GM18511 (cell line): ENCODE measurements around the gene OBSL1.

Source experiments
- ATAC-seq: cut with Tn5 transposase; IDR thresholded peaks from one replicate; pipeline ENCODE4 v1.9.1; 2021; ENCODE audit warnings: mild to moderate bottlenecking, moderate library complexity; ENCODE audit not compliant: unreplicated experiment

OBSL1 gene

DNA sequence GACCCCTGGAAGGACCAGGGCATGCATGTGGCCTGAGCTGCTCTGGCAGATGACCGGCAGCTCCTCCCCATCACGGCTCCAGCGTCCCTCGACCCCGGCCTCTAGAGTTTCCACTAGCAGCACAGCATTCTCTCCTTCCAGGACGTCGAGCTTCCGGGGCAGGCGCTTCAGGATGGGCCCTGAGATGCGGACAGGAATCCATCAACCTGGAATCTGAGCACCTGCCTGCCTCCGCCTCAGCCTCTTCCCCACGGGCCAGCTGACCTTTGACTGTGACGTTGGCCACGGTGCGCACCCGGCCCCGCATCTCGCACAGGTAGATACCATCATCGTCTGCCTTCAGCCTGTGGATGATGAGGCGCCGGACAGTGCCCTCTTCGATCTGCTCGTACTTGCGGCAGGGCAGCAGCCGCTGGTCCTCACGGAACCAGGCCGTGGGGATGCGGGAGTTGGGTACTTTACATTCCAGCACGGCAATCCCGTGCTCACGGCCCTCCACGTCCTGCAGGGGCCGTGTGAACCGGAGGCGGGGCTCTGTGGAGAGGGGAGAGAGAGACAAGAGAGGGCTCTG lies 3.5 kb downstream of the OBSL1 start:
- ATAC-seq = no peak

DNA sequence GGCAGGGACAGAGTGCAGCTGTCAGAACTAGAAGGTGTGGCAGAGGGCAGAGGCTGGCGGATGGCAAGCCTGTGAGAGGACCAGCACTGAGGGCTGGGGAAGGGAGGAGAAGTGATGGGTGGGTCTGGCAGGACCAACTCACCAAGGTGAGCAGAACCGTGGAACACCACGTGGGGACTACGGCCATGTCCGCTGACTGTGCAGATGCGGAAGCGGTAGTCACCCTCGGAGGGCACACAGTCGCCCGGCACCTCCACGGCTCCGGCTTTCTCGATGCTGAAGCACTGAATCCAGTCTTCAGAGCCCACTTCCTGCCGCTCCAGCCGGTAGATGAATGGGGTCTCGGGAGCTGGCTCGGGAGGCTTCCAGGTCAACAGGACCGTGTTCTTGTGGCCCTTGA lies 4.2 kb downstream of the OBSL1 start:
- no peak for ATAC-seq

DNA sequence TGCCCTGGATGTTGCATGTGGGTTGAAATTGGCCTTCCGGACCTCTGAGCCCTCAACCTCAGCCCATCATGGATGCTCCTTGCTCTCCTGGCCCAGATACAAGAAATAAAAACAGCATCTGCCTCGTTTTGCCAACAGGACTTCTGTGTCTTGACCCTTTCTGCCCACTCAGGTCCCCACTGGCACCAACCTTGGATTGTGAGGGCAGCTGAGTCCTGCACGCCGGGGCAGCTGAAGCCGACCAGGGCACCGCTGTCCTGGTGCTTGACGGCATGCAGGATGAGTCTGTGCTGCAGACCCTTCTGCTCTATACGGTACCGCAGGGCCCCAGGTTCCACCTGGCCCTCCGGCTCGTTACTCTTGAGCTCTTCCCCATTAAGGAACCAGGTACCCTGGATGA lies 4.7 kb downstream of the OBSL1 start:
- no peak for ATAC-seq

DNA sequence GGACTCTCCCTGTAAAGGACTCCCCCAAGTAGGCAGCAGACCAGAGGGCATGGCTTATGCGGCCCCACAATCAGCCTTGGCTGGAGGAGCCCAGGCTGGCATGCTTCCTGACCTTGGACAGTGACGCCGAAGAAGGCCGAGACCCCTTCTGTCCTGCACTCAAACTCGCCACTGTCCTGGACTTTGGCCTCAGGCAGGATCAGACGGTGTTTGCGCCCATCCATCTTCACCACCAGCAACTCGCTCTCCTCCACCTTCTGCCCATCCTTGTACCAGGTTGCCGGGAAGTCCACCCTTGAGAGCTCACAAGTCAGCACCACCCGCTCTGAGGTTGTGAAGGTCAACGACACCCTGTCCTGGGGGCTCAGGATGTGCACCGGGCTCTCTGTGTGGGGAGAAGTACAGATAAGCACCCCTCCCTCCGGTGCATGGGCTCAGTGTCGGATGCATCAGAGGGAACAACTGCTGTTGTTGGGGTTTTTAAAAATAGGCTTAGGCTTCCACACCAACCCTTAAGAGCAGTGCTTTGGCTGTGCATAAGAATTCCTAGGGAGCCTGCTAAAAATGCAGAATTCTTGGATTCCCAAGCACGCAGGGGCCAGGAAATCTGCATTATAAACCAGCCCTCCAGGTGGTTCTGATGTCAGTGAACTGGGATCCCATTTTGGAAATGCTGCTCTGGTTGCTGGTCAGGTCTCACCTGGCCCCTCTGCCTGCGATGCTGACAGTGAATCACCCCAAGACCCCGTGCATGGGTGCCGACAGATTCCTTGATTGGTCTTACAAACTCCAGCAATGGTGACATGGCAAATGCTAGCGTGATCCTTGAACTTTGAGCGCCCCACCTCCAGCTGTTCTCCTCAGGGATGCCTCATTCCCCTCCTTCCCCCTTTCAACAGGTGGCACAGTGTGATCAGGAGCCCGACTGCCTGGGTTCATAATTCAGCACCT lies 5.9 kb downstream of the OBSL1 start:
- no peak for ATAC-seq

DNA sequence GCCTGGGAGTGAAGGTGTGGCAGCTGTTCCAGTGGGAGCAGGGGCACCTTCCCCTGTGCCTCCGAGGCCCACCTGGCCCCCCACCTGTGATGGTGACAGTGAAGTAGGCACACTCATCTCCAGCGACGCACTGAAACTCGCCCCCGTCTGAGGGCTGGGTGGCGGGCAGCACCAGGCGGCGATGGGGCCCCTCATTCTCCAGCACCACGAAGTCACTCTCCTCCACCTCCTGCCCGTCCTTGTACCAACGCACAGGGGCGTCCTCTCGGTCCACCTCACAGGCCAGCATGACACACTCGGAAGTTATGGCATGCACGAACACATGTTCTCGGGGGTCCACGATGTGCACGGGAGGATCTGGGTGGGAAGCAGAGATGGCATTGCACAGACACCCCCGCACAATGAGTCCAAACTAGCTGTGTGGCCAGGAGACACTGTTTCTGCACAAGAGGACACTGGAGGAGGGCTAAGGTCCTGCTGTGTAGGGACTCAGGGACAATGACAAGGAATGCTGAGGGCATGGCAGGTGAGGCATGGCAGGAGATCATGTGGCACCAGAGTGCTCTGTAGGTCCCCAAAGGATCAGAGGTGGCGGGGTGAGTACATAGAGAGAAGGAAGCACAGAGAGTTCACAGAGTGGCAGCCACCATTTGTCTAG lies 7.9 kb downstream of the OBSL1 start:
- no peak for ATAC-seq

DNA sequence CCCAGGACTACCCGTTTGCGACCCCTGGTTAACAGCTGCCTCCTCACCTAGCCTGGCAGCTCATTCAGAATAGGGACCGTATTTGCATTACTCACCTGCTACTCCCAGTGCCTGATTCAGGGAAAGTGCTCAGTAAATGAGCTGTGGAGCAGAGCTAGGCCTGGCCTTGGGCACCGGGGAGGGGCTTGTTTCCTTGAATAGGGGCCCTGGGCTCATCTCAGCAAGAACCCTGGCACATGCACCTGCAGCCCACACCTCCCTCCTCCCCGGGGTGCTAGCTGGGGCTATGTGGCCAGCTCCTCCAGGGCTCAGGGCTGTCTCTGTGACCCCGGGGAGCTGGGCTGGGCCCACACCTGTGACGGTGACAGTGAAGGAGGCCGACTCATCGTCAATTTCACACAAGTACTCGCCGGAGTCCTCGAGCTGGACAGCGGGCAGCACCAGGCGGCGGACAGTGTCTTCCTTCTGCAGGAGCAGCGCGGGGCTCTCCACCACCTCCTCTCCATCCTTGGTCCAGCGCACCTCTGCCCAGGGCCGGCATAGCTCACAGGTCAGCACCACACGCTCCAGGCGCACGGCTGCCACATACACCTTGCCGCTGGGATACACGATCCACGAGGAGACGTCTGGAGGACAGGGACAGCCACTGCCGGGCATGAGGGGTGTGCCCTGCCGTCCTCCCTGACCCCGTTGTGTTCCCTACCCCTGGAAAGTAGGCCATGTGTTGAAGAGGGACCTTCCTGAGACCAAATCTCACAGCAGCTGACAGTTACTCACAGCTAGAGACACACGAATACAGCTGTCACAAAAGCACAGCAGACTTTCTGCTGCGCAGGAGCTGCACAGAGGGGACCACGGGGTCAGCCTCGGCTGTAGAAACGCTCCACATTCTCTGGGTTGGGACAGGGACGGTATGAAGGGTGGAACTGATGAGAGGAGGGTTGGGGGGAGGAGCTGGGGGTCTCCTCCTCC lies 9.0 kb downstream of the OBSL1 start:
- ATAC-seq = no peak

DNA sequence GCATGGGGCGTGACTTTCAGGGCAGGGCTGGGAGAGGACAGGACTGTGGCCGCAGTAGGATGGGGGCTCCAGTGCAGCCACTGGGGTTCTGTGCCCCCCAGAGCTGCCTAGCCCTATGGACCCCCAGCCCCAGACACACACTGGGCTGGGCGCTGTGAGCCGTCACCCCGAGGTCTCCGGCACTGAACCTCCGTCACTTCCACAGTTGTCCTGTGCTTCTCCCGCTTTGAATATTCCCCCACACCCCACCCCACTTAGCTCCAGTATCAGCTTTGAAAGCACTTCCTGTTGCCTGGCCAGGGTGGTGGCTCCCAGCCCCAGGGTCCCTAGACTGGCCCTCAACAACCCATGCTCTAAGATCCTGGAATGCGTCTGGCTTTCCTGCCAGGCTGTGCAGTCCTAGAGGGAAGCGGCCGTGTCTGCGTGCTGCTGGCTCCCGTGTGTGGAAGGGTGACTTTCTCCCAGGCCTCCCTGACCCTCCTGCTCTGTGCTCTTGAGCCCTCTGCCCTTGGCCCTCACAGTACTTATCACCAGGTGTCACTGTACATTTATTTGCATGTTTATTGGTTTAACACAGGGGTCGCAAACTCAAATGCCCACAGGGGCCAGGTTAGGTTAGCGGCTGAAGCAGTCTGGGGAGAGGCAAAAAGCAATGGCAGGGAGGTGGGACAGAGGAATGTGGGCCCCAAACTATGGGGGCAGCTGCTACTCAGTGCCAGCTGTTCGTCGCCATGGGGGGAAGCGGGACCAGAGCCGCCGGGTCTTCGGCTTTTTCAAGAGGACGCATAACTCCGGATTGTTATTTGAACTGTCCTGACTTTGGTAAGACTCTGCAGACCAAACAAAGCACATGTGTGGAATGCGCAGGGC lies 9.9 kb downstream of the OBSL1 start:
- no peak for ATAC-seq

DNA sequence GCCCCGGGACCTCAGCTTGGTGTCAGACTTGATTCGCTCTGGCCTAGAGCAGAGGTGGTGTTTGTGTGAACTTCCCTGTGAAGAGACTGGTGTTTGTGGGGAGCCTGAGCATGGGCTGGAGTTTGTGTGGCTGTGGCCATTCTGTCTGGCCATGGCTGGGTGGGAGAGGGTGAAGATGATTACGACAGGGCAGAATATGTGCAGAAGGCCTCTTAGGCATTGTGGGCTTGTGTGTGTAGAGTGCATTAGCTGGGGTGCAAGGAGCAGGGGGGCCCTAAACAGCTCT lies 10.5 kb downstream of the OBSL1 start:
- ATAC-seq = peak; percentile 6

DNA sequence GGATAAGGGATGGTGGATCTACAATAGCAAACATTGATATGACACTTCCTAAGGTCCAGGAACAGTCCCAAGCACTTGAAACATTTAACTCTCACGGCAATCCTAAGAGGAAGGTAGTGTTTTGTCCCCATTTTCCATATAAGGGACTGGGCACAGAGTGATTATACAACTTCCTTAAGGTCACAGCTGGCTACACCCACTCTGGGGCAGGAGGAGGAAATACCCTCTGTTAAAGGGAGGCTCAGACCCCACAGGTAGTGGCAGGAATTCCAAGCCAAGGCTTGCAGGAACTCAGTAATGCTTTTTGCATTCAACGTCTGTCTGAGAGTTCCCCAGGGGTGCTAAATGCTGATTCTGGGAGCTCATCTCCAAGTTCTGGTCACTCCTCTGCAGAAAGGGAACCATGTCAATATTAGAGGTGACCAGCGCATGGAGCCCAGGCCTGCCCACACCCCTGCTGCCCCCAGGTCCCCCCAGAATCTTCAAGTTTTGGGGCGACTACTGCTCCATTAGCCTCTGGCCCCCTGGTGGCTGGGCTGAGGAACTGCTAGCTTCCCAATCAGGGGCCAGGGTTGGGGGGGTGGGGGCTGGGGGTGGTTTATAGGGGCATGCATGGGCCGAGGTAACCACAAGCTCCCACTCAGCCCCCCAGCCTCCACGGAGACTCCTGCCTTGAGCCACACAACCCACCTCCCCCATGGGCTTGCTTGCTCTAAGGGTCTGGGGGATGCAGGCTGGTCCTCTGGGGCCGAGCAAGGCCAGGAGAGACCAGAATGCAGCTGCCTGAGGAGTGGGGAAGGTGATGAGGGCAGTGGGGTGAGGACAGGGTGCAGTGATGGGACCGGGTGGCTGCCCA lies 11.1 kb downstream of the OBSL1 start:
- ATAC-seq = peak; percentile 62

DNA sequence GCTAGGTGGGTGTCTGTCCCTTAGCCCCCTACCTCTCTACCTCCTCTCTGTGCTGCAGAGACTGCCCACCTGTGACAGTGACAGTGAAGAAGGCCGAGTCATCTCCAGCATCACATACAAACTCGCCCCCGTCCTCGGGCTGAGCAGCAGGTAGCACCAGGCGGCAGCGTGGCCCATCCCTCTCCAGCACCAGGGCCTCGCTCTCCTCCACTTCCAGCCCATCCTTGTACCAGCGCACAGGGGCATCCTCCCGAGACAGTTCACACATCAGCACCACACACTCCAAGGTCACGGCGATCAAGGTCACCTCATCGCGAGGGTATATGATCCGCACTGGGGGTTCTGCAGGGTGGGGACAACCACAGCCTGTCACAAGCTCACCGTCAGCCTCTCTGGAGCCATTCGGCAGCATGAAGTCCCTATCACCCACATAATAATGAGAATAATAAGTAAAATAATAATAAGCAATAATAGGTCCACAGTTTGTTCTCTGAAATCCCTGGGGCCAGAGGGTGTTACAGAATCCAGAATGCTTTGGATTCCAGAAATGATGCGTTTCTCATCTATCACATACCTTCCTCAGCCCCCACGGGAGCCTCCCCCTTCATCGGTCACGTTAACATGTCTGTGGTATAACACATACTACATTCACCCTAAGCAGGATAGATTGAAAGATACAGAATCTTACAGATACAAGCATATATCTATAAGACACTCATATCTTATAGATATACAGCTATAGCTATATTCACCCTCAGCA lies 12.0 kb downstream of the OBSL1 start:
- ATAC-seq = no peak

DNA sequence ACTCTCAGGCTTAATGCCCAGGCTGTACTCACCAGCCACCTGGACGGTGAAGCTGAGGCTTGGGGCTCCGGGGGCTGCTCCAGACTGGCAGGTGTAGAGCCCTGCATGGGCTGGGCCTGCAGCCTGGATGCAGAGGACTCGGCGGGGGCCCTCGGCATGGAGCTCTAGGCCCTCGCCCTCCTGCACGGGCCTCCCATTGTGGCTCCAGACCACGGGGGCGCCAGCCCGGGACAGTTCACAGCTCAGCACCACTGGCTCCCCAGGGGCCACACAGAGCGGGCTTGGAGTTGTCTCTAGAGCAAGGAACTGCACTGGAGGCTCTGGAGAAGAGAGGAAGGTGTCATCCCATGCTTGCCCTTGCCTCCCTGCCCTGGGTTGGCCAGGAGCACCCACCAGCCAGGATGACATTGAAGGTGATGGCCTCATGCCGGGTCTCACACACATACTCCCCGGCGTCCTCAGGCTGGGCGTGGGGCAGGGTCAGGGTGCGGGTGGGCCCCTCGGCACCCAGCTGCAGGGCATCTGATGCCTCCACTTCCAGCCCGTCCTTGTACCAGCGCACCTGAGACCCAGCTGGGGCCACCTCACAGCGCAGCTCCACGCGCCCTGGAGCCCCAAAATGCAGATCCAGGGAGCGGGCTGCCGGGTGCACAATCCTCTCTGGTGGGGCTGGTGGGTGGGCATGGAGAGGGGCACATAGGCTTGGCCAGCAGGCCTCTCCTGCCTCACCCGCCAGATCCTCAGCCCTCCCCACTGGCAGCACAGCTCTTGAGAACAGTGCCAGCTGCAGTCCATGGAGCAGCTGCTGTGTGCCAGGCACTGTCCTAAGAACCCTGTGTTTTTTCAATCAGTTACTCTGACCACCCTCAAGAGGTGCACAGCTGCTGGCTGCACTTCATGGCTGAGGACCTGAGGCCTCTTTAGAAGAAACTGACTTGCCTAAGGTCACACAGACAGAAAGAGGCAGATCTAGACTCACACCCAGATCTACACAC lies 13.3 kb downstream of the OBSL1 start:
- ATAC-seq = no peak

DNA sequence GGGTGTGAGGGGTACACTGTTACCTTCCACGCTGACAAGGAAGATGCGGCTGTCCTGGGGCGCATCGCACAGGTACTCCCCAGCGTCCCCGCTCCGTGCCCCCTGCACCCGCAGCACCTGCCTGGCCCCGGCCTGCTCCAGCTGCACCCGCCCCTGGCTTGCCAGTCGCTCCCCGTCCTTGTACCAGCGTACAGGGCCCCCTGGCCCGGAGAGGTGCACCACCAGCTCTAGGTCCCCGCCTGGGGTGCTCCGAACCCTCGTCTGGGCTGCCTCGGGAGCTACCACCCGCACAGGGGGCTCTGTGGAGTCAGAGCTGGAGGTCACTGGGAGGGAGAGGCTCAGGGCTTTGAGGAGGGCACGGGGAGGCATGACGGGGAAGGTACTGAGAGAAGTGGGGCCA lies 14.0 kb downstream of the OBSL1 start:
- ATAC-seq = no peak

DNA sequence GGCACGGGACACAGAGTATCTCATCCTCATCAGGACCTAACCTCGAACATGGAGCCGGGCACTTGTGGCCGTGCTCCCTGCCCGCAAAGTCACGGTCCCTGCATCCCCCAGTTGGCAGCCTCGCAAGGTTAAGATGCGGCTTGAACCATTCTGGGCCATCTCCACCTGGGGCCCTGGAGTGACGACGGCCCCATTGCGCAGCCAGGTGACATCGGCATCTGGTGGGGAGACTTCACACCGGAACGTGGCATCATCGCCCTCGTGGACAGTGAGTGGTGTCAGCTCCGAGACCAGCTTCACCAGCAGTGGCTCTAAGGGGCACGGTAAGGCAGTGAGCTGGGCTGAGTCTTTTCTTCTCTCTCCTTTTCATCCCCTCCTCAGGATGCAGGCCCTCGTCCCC lies 14.9 kb downstream of the OBSL1 start:
- no peak for ATAC-seq

DNA sequence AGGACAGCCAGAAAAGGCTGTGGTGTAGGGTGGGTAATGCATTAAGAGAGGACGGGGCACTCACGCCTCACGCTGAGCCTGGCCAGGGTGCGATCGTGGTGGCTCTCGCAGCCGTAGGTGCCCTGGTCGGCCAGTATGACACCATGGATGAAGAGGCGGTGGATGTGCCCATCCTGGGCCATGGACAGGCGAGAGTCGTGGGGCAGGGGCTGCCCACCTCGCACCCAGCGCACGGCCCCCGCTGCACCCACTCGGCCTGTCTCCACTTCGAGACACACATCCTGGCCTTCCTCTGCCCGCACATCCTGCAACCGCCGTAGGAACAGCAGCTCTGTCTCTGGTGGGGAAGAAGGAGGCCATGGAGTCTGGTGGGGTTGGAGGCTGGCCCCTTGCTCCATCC lies 15.4 kb downstream of the OBSL1 start:
- ATAC-seq = no peak

DNA sequence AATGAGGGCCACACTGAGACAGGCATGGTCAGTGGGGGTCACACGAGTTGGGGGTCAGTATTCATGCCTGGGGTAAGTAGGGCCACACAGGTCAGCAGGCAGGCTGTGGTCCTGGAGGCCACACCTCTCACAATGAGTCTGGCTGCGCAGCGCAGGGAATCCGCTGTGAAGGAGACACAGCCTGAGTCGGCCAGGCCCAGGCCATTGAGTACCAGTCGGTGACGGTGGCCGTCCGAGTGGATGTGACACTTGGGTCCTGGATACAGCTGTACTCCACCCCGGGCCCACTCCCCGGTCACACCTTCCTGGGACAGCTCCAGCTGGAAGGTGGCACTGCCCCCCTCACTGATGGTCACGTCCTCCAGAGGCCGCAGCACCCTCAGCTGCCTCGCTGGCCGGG lies 17.0 kb downstream of the OBSL1 start:
- no peak for ATAC-seq

DNA sequence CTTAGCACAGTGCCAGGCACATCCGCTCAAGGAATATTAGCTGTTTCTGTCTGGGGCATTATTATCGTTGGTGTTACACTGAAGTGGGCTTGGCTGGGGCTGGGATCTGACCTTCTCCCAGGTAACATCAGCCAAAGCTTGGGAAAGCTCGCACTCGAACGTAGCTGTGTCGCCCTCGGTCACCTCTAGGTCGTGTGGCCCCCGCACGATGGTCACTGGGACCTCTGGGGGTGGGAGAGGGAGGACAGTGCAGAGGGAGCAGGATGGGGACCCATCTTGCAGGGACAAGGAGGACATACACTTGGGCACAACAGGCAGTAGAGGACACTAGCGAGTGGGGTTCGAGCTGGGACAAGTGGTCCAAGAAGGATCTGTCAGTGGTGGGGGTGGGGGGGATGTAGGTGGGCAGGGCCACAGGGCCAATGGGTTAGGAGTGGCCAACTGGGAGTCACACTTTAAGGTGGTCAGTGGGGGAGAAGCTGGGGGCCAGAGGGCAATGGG lies 17.8 kb downstream of the OBSL1 start:
- no peak for ATAC-seq

DNA sequence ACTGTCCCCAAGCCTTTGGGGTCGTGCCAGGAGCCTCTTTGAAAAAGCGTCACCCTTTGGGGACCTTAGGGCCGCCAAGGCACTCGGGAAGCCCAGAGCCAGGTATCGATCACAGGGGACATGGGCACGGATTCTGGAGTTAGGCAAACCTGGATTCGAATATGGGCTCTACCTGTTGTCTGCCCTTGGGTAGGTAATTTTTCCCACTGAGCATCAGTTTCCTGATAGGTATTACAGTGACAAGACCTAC lies 18.2 kb downstream of the OBSL1 start:
- no peak for ATAC-seq
